ENCODE data around the gene AGRN.
"Not testable (repeated sequence)": the region's sequence is repeated elsewhere in the genome, so short reads cannot be mapped to it uniquely, and the experiment has no call there.

AGRN gene

DNA sequence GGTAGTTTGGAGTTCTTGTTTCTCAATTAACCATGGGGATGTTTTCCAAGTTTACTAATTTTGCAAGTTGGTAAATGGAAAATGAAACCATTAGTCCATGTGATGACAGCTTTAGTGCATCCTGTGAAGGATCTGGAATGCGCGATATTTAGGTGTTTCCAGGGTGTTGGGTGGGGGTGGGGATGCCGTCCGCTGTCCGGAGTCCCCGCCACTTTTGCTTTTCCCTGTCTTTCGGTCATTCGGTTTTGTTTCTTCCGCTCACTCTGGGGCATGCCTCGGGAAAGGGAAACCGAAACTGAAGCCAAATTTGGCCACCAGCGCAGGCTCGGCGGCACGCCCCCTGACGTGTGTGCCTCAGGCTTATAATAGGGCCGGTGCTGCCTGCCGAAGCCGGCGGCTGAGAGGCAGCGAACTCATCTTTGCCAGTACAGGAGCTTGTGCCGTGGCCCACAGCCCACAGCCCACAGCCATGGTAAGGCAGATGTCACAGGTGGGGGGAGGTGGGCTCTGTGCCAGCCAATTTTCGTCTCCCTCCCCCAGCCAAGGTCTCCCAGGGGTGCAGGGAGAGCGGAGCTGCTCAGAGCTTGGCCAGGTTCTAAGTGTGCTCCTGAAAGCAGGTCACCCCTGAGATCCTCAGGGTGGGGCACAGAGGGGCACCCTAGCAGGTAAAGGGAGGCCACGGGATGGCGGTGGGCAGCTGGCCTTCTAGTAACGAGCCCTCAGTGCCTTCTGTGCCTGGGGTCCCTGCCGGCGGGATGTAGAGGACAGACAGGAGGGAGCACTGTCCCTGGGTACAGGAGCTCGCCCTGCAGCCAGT lies 6.6 kb upstream of the AGRN start, which contains the start of gene ISG15:
ISG15 (plus strand) TSS at position 393 of the 817 bp plus-strand sequence; CDS start at position 470, 77 bp downstream.
- DNase-seq (ENCODE audit: low read depth, low spot score) = peak; percentile 51
- peak within 1 kb of the TSS; percentile 69 for H3K4me3 ChIP-seq (ENCODE audit: low read depth, low read length)
- TF ChIP-seq, protein P1, sequence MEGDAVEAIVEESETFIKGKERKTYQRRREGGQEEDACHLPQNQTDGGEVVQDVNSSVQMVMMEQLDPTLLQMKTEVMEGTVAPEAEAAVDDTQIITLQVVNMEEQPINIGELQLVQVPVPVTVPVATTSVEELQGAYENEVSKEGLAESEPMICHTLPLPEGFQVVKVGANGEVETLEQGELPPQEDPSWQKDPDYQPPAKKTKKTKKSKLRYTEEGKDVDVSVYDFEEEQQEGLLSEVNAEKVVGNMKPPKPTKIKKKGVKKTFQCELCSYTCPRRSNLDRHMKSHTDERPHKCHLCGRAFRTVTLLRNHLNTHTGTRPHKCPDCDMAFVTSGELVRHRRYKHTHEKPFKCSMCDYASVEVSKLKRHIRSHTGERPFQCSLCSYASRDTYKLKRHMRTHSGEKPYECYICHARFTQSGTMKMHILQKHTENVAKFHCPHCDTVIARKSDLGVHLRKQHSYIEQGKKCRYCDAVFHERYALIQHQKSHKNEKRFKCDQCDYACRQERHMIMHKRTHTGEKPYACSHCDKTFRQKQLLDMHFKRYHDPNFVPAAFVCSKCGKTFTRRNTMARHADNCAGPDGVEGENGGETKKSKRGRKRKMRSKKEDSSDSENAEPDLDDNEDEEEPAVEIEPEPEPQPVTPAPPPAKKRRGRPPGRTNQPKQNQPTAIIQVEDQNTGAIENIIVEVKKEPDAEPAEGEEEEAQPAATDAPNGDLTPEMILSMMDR (IDR thresholded peaks at IDR 0.05; ENCODE audit: insufficient read depth, low read length, missing control alignments) = no peak
- ChIA-PET POLR2A (interaction anchor here (0.6 to 1.9 kb wide), 3 partner anchors 12 to 25 kb away, joined by 3 to 9 read pairs (median 5); partner anchors contain the start of gene HES4), CTCF (interaction anchor here (1.0 to 7.7 kb wide), 8 partner anchors 8 to 109 kb away, joined by 3 to 111 read pairs (median 5); partner anchors contain the start of gene PERM1)

DNA sequence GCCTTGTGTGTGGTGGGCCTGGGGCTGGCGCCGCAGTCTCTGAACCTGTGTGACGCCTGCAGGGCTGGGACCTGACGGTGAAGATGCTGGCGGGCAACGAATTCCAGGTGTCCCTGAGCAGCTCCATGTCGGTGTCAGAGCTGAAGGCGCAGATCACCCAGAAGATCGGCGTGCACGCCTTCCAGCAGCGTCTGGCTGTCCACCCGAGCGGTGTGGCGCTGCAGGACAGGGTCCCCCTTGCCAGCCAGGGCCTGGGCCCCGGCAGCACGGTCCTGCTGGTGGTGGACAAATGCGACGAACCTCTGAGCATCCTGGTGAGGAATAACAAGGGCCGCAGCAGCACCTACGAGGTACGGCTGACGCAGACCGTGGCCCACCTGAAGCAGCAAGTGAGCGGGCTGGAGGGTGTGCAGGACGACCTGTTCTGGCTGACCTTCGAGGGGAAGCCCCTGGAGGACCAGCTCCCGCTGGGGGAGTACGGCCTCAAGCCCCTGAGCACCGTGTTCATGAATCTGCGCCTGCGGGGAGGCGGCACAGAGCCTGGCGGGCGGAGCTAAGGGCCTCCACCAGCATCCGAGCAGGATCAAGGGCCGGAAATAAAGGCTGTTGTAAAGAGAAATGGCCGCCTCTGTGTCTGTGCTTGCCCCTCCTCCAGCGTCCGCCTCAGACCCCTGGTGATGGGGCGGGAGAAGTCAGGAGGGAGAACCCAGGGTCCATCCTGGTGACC lies 5.8 kb upstream of the AGRN start:
- TF ChIP-seq, protein P1 (IDR thresholded peaks at IDR 0.05; ENCODE audit: insufficient read depth, low read length, missing control alignments) = no peak
- CTCF ChIA-PET = interaction anchor here (1.0 to 7.7 kb wide), 9 partner anchors 9 to 109 kb away, joined by 3 to 111 read pairs (median 5); partner anchors contain the start of gene PERM1
- H3K4me3 ChIP-seq (ENCODE audit: low read depth, low read length) = peak overlapping the region; percentile 69
- POLR2A ChIA-PET = interaction anchor here (1.6 to 1.9 kb wide), 2 partner anchors 13 to 14 kb away, joined by 3 to 9 read pairs; partner anchors contain the start of gene HES4
- DNase-seq (ENCODE audit: low read depth, low spot score) = no peak

DNA sequence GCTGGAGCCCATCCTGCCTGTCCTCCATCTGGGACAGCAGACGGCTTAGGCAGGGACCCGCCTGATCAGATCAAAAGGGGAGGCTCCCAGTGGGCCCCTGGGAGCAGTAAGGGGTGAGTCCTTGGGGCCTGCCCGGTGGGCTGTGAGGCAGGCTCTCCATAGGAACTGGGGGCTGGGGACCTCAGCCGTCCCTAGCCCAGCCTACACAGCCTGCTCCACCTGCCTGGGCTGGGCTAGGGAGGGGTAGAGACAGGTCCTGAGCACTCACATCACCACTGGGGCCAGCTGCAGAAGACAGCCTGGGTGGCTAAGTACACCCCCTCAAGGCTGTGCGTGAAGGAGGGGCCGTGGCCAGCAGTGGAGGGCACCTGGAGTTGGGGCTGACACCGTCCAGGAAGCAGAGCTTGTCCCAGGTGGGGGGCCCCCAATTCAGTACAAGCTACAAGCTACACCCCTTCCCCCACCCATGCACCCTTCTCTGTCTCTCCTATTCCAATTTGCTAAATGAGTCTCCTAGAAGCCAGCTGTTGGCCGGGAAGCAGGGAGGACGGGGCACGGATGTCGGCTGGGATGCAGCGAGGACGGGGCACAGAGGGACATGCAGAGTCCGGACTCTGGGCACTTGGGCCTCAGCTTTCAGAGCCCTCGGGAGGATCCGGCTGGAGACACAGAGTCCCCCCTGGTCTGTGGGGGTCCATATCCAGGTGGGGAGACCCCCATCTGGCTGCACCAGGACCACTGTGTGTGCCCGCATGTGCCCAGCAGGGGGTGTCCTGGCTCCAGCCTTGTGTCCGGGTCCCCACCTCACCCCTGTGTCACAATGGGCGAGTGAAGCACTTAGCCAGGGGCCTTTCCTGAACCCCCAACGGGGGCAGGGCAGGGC lies 4.9 kb upstream of the AGRN start:
- ChIA-PET POLR2A (interaction anchor here (1.9 kb wide), 1 partner anchor 15 kb away, joined by 9 read pairs; the partner anchor contains the start of gene HES4), CTCF (interaction anchor here (0.8 to 7.7 kb wide), 8 partner anchors 10 to 216 kb away, joined by 3 to 111 read pairs (median 4); partner anchors contain the start of gene PERM1)
- TF ChIP-seq, protein P1 (IDR thresholded peaks at IDR 0.05; ENCODE audit: insufficient read depth, low read length, missing control alignments) = peak; percentile 38
- no peak overlapping the region; the same call in 1 of the 2 replicates for H3K4me3 ChIP-seq (ENCODE audit: low read depth, low read length)
- DNase-seq (ENCODE audit: low read depth, low spot score) = no peak

DNA sequence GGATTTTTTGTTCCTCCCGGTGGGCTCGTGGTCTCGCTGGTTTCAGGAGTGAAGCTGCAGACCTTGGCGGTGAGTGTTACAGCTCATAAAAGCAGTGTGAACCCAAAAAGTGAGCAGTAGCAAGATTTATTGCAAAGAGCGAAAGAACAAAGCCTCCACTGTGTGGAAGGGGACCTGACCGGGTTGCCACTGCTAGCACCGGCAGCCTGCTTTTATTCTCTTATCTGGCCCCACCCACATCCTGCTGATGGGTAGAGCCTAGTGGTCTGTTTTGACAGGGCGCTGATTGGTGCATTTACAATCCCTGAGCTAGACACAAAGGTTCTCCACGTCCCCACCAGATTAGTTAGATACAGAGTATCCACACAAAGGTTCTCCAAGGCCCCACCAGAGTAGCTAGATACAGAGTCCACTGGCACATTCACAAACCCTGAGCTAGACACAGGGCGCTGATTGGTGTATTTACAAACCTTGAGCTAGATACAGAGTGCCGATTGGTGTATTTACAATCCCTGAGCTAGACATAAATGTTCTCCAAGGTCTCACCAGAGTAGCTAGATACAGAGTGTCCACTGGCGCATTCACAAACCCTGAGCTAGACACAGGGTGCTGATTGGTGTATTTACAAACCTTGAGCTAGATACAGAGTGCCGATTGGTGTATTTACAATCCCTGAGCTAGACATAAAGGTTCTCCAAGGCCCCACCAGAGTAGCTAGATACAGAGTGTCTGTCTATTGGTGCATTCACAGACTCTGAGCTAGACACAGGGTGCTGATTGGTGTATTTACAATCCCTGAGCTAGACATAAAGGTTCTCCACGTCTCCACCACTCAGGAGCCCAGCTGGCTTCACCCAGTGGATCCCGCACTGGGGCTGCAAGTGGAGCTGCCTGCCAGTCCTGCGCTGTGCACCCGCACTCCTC lies 2.3 kb upstream of the AGRN start:
- DNase-seq (ENCODE audit: low read depth, low spot score); H3K4me3 ChIP-seq (ENCODE audit: low read depth, low read length): not testable (repeated sequence)
- POLR2A ChIA-PET = interaction anchor here (1.0 kb wide), 1 partner anchor 14 kb away, joined by 5 read pairs; no protein-coding TSS in a partner anchor
- CTCF ChIA-PET = interaction anchor here (1.1 to 7.7 kb wide), 6 partner anchors 13 to 100 kb away, joined by 3 to 111 read pairs (median 3); no protein-coding TSS in a partner anchor

DNA sequence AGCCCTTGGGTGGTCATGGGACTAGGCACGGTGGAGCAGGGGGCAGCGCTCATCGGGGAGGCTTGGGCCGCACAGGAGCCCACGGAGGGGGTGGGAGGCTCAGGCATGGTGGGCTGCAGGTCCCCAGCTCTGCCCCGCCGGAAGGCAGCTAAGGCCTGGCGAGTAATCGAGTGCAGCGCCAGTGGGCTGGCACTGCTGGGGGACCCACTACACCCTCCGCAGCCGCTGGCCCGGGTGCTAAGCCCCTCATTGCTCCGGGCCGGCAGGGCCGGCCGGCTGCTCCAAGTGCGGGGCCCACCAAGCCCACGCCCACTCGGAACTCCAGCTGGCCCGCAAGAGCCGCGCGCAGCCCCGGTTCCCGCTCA lies 1.6 kb upstream of the AGRN start:
- not testable (repeated sequence) for H3K4me3 ChIP-seq (ENCODE audit: low read depth, low read length); DNase-seq (ENCODE audit: low read depth, low spot score)
- ChIA-PET POLR2A (interaction anchor here (1.0 kb wide), 1 partner anchor 13 kb away, joined by 5 read pairs; no protein-coding TSS in a partner anchor), CTCF (interaction anchor here (1.0 to 7.7 kb wide), 9 partner anchors 13 to 99 kb away, joined by 3 to 111 read pairs (median 3); no protein-coding TSS in a partner anchor)
